IPS DF 6.9 (cell line): Measurements from ENCODE around the gene ASB10.

Source experiments
- DNase-seq: peaks from one replicate; pipeline ENCODE4 v3.0.0-alpha.2; 2013; ENCODE audit warnings: low read depth, low spot score
- H3K27ac ChIP-seq: one replicate; pipeline ENCODE4 v1.5.1; 2013; ENCODE audit warnings: low read length, control low read depth
- H3K27me3 ChIP-seq: 2 replicates; pipeline ENCODE4 v1.6.1; 2013; ENCODE audit warnings: mild to moderate bottlenecking, low read length; ENCODE audit not compliant: control insufficient read depth, insufficient read depth
- H3K36me3 ChIP-seq: 2 replicates; pipeline ENCODE4 v1.6.1; 2013; ENCODE audit warnings: low read length; ENCODE audit not compliant: control insufficient read depth, insufficient read depth
- H3K4me1 ChIP-seq: 2 replicates; pipeline ENCODE4 v1.6.1; 2013; ENCODE audit warnings: low read length; ENCODE audit not compliant: control insufficient read depth, insufficient read depth
- H3K4me3 ChIP-seq: 2 replicates; pipeline ENCODE4 v1.5.1; 2013; ENCODE audit warnings: mild to moderate bottlenecking, low read length
- H3K9me3 ChIP-seq: 2 replicates; pipeline ENCODE4 v1.6.1; 2013; ENCODE audit warnings: low read length, inconsistent platforms; ENCODE audit not compliant: control insufficient read depth, insufficient read depth
- WGBS: extraction: QIAGEN DNeasy Blood & Tissue Kit; methylation state at CpG from one replicate; pipeline ENCODE4 v1.1.7; 2013; ENCODE audit warnings: mixed read lengths, missing lambda C conversion rate; ENCODE audit not compliant: insufficient read length, insufficient coverage; 5-methylcytosine and 5-hydroxymethylcytosine counted together

ASB10 gene

GRCh38 chr7:151161757-151162156, 25.3 kb downstream of the ASB10 start:
- no peak overlapping the region for H3K4me3 ChIP-seq
- peaks cover 27% of the 10 kb centered on the region for H3K27me3 ChIP-seq
- DNase-seq: no peak
- no peak overlapping the region for H3K27ac ChIP-seq
- H3K36me3 ChIP-seq: no peaks in the 10 kb centered on the region; the same call in 1 of the 2 replicates
- no peaks in the 10 kb centered on the region for H3K9me3 ChIP-seq
- H3K4me1 ChIP-seq: no peaks in the 10 kb centered on the region
- no CpG with 5 or more reads among the region's 1 CpG for WGBS

- WGBS: 100% methylated on average over 1 of the region's 7 CpGs
- Histone ChIP-seq H3K36me3 (no peaks in the 10 kb centered on the region; the same call in 1 of the 2 replicates), H3K4me3 (no peak overlapping the region), H3K27ac (no peak overlapping the region), H3K9me3 (no peaks in the 10 kb centered on the region), H3K4me1 (no peaks in the 10 kb centered on the region), H3K27me3 (peaks cover 3% of the 10 kb centered on the region; the same call in 1 of the 2 replicates)
- DNase-seq: no peak
These were observed 29.3 kb downstream of the ASB10 start for GRCh38 chr7:151157645-151158329.

DNA sequence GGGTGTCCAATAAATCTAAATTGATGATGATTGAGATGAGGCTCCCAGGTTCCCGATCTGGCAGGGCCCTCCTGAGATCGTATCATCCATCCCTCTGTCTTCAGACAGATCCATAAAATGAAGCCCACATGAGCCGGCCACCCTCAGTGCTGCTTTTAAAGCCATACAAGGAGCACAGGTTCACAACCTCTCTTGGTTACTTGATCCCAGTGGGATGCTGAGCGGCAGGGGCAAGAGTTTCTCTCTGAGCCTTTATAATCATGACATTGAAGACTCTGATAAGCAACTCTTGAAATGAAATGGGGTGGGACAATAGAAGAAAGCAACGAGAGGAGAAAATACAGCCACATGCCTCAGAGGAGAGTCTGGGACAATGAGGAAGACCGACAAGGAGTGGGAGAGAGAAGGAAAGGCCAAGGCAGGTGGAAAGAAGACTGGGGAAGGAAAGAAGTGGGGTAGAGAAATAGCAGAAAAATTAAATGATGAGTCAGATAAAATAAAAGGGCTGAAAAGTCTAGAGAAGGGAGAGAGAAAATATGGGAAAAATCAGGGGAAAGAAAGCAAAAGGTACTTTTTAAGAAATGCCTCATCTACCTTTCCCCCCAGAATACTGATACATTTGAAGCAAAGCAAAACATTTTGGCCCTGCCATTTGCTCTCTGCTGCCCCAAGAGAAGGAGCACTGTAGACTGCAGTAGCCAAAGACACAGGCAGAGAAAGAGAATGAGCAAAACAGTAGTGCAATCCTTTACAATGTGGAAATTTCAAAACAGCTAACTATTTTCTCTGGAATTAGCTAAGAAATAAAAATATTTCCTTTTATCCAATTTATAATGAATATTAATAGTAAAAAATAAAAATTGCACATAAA, 34.2 kb downstream of the ASB10 start:
- WGBS: no CpG with 5 or more reads among the region's 6 CpGs
- H3K36me3 ChIP-seq: no peaks in the 10 kb centered on the region
- H3K9me3 ChIP-seq: no peaks in the 10 kb centered on the region
- 0 out of 2 replicates have a peak, but pooled peaks cover 1% of the 10 kb centered on the region for H3K27me3 ChIP-seq
- H3K4me3 ChIP-seq: no peak overlapping the region
- H3K4me1 ChIP-seq: 0 out of 2 replicates have a peak, but pooled peaks cover 1% of the 10 kb centered on the region
- H3K27ac ChIP-seq: no peak overlapping the region
- no peak for DNase-seq

DNA sequence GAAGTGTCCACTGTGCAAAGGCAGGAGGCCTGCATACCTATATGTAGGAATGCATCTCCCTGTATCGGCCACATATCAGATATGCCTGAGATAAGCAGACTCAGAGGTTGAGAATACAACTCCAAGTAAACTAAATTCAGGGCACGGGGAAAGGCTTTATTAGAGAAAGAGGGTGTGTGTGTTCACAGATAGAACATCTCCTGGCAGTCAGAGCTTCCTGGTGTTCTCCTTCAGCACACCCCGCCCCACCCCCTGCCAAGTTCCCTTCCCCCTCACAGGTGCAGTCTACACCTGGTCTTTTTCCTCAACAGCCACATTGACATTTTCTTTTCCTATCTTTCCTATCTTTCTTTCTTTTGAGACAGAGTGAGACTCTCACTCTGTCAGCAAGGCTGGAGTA, 36.7 kb downstream of the ASB10 start:
- no peak overlapping the region for H3K27ac ChIP-seq
- no CpG with 5 or more reads among the region's 3 CpGs for WGBS
- H3K27me3 ChIP-seq: no peaks in the 10 kb centered on the region
- H3K36me3 ChIP-seq: no peaks in the 10 kb centered on the region
- H3K4me3 ChIP-seq: no peak overlapping the region
- H3K9me3 ChIP-seq: no peaks in the 10 kb centered on the region
- H3K4me1 ChIP-seq: 0 out of 2 replicates have a peak, but pooled peaks cover 1% of the 10 kb centered on the region
- no peak for DNase-seq

- Histone ChIP-seq H3K4me1 (peaks cover 2% of the 10 kb centered on the region; the same call in 1 of the 2 replicates), H3K36me3 (0 out of 2 replicates have a peak, but pooled peaks cover 5% of the 10 kb centered on the region), H3K9me3 (no peaks in the 10 kb centered on the region), H3K4me3 (no peak overlapping the region), H3K27ac (no peak overlapping the region), H3K27me3 (no peaks in the 10 kb centered on the region)
- DNase-seq: no peak
- WGBS: no CpG with 5 or more reads among the region's 22 CpGs
These were observed 38.5 kb downstream of the ASB10 start for GRCh38 chr7:151148319-151149259.

GRCh38 chr7:151146761-151147160, 40.3 kb downstream of the ASB10 start:
- no CpG with 5 or more reads among the region's 3 CpGs for WGBS

DNA sequence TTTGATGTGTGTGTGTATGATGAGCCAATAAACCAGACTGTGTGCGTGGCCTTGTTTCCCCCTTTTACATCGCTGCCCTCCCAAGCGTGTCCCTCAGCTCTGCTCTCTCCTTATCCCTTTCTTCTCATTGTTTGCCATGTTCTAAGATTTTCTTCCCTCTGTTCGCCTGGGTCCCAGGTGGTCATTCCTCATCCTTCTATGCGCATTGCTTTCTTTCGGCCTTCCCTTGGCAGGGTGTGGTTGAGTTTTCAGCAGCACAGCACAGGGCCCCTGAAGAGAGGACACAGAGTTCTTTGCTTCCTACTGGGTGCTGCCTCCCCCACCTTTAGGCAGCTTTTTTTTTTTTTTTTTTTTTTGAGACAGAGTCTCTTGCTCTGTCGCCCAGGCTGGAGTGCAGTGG, 42.7 kb downstream of the ASB10 start:
- peaks cover 14% of the 10 kb centered on the region; the same call in 1 of the 2 replicates for H3K36me3 ChIP-seq

More at GRCh38 chr7:151146761-151147160, 40.3 kb downstream of the ASB10 start:
- Histone ChIP-seq H3K4me3 (no peak overlapping the region), H3K27ac (no peak overlapping the region), H3K9me3 (no peaks in the 10 kb centered on the region), H3K27me3 (no peaks in the 10 kb centered on the region), H3K36me3 (0 out of 2 replicates have a peak, but pooled peaks cover 14% of the 10 kb centered on the region), H3K4me1 (peaks cover 6% of the 10 kb centered on the region)
- no peak for DNase-seq

DNA sequence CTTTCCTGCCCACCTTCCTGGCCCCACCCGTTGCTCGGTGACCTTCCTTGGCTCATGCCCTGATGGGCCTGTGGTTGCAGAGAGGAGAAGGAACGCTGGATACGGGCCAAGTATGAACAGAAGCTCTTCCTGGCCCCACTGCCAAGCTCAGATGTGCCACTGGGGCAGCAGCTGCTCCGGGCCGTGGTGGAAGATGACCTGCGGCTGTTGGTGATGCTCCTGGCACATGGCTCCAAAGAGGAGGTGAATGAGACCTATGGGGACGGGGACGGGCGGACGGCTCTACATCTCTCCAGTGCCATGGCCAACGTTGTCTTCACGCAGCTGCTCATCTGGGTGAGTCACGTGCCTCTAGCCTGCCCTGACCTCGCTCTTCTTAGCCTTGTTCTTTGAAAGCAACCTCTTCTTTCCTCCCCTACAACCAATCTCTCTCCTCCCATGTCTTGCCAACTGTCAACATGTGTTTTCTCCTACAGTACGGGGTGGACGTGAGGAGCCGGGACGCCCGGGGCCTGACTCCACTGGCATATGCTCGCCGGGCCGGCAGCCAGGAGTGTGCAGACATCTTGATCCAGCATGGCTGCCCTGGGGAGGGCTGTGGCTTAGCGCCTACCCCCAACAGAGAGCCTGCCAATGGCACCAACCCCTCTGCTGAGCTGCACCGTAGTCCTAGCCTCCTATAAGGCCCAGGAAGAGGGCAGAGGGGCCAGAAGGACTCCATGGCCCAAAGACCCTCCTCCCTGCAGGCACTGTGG, 43.6 kb downstream of the ASB10 start:
- H3K27me3 ChIP-seq: no peaks in the 10 kb centered on the region
- WGBS: no CpG with 5 or more reads among the region's 25 CpGs
- H3K4me3 ChIP-seq: no peak overlapping the region
- H3K4me1 ChIP-seq: peaks cover 9% of the 10 kb centered on the region
- H3K27ac ChIP-seq: no peak overlapping the region
- no peak for DNase-seq
- H3K9me3 ChIP-seq: no peaks in the 10 kb centered on the region
- peaks cover 14% of the 10 kb centered on the region; the same call in 1 of the 2 replicates for H3K36me3 ChIP-seq

More for the DNA sequence above, 42.7 kb downstream of the ASB10 start:
- Histone ChIP-seq H3K4me1 (peaks cover 7% of the 10 kb centered on the region), H3K4me3 (no peak overlapping the region), H3K27me3 (no peaks in the 10 kb centered on the region), H3K27ac (no peak overlapping the region), H3K9me3 (no peaks in the 10 kb centered on the region)
- no peak for DNase-seq
- no CpG with 5 or more reads among the region's 7 CpGs for WGBS

- peaks cover 14% of the 10 kb centered on the region; the same call in 1 of the 2 replicates for H3K36me3 ChIP-seq
- H3K27me3 ChIP-seq: no peaks in the 10 kb centered on the region
- no peaks in the 10 kb centered on the region for H3K9me3 ChIP-seq
- peaks cover 9% of the 10 kb centered on the region for H3K4me1 ChIP-seq
- no CpG with 5 or more reads among the region's 10 CpGs for WGBS
- no peak for DNase-seq
- no peak overlapping the region for H3K4me3 ChIP-seq
- no peak overlapping the region for H3K27ac ChIP-seq
These were observed 44.4 kb downstream of the ASB10 start for GRCh38 chr7:151142686-151143040.
